Activated CD4-positive, alpha-beta T cell treated with anti-CD3 and anti-CD28 coated beads, Interleukin-2, amount 50 U/mL, for 16 hours (primary cell): Measurements from ENCODE around the gene OPRL1.
A peak's percentile ranks its signal among the peaks of the same experiment; 100 is the strongest.

Source experiments
- DNase-seq: peaks from one replicate; pipeline ENCODE4 v3.0.0-alpha.2; 2020

Gene OPRL1

DNA sequence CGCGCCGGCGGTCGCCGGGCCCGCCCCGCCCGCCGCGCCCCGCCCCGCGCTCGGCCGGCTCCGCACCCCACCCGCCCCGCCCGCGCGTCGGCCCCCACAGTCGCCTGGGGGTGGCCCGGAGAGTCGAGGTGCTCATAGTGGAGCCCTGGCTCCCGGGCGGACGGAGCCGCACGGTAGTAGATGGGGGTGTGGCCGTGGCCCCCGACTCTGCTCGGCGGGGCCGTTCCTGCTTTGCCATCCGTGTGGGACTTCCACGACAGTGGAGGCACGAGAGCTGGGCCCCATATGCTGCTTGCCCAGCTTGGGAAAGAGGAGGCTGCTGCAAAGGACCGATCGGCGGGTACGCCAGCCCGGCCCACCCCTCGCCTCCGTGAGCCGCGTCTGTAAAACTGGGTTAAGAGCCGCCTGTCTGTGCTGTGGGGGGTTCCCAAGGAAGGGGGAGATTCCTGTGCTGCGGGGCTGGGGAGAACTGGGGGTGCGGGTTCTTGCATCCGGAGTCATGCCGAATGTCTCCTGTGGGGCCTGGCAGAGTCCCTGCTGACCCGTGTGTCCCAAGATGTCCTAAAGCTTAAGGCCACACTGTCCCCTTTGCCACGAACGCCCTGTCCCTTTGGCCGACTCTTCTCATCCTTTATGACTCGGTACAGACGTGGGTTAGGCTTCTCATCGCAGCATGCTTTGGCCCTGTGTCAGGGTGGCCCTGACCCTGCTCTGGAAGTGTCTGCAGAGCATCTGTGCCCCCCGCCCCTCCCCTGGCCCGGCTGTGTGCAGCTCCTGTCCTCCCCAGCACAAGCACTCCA lies at the start of gene OPRL1:
Gene OPRL1 (plus strand): TSS at position 70 of the 800 bp plus-strand sequence. CDS start 12,639 bp downstream, outside the sequence.
- DNase-seq, result no peak

DNA sequence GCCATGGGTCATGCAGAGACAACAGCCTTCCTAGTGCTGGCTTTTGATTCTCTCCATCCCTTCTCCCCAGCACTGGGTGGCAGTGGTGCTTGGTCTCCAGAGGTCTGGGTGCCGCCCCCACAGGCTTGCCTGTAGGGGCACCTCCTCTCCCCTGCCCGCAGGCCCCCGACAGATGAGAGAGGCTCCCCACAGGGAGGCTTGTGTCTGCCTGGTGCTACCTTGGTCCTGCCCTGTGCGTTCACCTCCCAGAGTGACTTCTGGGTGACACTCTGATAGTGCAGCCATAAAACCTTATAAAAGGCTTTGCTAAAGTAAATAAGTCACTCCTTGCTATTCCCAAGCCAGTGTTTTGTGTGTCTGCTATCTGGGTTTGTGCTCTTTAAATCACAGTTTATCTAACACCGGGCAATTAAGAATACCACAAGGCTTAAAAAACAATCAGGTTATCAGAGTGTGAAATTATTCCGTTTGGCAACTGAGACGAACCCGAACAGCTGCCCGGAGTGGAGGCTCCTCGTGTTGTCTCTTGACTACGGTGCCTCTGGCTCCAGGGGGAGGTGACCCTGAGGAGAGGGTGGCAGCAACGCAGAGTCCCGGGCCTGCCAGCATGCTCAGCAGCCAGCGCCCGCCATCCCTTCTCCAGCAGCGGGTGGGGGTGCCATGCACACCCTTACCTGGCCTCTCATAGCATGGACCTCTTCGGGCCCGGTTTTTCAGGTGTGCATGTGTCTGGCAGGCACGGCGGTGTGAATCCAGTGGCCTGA lies 49.3 kb upstream of the OPRL1 start:
- DNase-seq, result no peak

DNA sequence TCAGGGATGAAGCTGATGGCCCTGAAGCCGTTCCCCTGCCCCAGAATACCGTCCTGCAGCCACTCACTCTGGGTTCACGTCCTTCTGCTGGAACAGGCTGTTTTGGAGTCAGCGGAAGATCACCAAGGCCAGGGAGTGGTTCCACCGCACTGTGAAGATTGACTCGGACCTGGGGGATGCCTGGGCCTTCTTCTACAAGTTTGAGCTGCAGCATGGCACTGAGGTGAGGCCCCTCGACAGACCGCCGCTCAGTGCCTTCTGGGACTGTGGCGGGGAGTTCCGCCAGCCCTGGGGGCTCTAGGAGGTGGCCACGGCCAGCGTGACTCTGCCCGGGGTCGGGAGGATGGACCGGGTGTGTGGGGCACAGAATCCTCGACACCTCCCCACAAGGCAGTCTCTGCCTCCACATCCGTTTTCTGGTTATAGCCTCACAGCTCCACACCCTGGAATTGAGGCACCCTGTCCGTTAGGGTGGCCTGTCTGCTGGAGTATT lies 48.0 kb upstream of the OPRL1 start:
- DNase-seq, result no peak

DNA sequence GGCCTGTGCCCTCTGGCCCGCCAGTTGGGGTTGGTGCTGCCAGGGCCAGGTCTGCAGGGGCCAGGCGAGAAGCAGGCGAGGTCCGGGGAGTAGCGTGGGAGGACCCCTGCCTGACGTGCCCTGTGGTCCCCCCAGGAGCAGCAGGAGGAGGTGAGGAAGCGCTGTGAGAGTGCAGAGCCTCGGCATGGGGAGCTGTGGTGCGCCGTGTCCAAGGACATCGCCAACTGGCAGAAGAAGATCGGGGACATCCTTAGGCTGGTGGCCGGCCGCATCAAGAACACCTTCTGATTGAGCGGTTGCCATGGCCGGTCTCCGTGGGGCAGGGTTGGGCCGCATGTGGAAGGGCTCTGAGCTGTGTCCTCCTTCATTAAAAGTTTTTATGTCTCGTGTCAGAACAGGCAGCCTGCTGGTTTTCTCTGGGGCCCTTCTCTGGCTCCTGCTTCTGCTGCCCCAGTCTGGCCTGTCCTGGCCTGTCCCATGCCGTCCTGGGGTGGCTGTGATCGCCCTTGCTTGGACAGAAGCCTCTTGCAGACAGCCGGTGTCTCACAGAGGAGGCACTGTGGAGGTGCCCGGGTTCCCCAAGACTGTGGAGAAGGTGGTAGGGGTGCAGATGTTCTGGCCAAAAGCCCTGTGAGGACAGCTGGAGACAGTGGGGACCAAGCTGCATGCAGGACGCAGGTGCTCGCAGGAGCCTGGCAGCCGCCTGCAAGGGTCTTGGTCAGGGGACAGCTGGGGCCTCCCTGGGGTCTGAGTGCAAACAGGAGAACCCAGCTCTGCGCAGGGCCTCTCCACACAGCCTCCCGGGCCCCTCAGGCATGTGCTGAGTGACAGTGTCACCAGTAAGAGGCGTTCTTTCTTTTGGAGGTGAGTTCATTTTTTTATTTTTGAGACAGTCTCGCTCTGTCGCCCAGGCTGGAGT lies 46.9 kb upstream of the OPRL1 start:
- no peak for DNase-seq

DNA sequence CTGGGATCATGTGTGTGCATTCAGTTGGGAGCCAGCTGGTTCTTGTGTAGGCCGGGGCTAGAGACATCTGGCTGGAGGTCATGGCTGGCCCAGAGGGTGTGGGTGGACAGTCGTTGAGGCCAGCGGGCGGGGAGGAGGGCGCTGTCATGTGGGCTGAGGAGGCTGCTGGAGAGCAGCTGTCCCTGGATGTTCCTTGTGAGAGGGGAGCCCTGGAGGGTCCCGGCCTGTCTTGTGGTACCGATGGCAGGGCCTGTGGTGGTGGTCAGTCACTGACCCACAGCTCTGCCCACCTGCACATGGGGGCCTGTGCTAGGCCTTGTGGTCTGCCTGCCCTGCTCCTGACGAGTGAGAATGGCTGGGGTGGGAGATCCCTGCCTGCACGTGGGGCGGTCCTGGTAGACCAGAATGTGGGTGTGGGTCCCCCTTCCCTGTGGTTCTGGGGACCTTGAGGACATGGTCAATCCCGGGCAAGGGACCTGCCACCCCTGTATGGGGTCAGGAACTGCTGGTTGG lies 45.8 kb upstream of the OPRL1 start:
- DNase-seq, result no peak

DNA sequence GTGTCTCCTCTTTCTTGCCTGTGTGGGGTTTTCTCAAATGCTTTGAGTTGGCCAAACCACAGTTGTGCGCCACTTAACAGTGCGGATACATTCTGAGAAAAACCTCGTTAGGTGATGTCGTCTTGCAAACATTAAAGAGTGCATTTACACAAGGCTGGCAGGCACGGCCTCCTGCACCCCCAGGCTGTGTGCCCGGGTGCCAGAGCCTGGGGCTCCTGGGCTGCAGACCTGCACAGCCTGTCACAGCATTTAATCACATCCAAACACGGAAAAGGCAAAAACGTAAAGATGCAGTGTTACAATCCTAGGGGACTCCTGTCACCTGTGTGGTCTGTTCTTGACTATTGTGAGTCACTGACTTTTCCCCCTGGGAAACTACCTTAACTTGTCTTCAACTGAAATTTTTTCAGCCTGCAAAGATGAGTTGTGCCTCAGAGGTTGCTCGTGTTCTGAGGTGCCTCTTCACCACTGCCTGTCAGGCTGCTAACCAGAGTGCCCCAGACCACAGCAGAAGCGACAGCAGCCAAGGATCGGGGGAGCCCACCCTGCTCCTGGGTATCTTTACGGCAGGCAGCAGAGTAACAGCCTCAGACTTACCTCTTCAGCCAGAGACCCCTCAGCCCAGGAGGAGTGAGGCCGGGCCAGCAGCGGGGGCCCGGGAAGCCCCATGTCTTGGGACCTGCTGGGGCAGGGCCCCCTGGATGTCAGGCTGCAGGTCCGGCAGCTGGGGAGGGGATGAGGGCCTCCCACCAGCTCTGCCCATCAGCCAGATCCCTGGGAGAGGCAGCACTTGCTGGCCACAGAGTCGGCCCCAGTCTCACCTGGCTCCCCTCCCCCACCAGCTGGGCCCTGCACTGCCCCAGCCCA lies 44.6 kb upstream of the OPRL1 start:
- peak; percentile 79 for DNase-seq

DNA sequence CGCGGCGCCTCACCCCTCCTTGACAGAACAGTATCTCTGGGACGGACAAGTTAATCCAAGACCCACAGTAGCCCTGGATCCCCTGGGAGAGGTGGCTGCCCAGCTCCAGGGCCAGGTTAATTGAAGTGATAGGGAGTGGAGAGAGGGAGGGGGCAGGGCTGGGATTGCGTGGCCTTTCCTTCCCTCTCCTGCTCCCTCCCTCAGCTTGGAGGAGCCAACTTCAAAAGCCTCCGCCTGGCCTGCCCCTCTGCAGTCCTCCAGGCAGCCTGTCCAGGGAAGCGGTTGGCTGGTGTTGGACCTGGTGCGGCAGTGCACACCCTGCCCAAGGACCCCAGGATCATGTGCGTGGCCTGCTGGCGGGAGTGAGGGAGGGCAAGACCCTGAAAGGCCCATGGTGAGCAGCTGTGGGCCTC lies 43.9 kb upstream of the OPRL1 start, which contains the start of gene C20orf204:
Gene C20orf204 (plus strand): TSS at position 250 of the 413 bp plus-strand sequence. CDS start 142 bp downstream, at position 392.
- DNase-seq, result no peak

DNA sequence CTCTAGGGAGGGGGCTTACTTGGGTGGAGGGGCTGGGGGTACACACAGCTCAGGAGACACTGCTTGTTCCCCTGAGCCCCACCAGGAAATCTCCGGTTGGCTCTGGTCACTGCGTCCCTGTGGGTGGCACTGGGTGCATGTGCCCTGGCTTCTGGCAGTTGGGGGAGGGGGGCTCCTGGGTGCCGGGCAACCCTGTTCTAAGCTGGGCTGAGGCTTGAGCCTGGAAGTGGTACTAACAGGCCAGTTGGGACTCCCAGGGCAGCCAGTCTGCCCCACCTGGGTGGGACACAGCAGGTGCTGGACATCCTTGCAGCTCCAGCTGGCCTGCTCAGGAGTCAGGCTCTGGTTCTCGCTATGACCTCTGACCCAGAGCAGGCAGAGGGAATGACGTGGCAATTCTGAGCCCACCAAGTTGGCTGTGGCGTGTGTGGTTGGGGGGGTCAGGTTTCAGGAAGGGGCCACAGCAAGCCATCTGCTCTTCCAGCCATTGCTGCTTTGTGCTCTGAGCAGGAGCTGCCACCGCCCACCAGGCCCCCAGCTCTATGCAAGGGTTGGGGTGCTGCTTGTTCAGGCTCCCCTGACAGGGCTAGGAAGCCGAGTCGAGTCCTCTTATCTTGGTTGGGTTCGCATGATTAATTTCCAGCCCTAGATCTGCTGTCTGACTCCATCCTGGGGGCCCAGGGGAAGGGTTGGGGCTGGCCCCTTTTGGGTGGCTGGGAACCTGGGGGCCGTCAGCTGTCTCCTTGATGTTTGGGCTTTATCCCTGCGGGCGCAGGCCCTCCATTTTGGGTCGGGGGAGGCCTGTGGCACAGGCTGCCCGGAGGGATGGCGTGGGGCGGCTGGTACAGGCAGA lies 43.3 kb upstream of the OPRL1 start:
- peak; percentile 37 for DNase-seq

DNA sequence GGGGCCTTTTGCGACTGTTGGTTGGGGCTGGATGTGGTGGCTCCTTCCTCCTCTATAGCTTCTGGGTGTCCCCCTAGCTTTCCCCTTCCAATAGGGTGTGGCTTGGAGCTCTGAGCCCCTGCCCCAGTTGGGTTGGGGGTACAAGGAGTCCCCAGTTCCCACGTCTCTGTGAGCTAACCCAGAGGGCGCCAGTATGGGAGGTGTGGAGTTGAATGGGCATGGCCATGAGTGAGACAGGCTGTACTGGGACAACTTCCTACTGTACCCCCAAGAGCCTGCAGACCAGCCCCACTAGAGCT lies 42.7 kb upstream of the OPRL1 start:
- DNase-seq, result no peak

DNA sequence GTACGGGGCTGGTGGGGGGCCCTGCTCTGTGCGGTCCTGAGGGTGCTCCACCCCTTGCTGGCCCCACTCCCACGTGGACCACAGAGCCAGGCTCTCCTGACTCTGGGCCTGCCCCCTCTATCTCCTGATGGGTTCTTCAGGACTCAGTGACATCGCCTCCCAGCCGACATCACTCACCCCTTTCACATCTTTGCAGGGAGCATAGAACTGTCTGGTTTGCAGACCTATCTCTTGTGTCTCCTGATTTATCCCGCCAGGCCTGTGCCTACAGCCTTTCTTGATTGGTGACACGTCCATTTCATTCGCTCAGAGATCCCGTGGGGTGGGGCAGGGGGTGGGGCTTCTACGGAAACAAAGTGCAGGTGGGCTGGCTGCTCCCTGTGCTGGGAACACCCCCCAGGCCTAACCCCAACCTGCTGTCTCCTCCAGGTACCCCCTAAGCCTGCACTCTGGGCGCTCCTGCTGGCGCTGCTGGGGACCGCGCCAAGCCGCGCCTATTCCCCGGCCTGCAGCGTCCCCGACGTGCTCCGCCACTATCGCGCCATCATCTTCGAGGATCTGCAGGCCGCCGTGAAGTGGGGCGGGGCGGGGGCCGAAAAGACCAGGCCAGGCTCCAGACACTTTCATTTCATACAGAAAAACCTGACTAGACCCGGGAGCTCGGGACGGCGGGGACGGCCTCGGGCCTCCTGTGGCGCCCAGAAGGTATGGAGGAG lies 42.2 kb upstream of the OPRL1 start:
- peak; percentile 32 for DNase-seq

DNA sequence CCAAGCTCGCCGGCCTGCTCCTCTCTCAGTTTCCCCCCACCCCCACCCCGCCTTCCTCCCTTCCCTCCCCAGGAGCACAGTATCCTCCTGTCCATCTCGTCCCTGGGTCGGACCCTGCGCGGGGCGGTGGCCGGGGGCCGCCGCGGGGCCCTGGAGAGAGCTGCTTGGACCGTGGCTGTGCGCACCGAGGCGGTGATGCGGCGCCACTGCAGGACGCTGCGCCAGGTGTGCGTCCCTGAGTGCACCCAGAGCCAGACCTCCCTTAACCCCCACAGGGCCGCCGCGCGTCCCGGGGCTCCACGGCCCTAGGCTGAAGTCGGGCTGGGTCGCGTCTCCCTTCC lies 41.7 kb upstream of the OPRL1 start:
- peak; percentile 31 for DNase-seq

DNA sequence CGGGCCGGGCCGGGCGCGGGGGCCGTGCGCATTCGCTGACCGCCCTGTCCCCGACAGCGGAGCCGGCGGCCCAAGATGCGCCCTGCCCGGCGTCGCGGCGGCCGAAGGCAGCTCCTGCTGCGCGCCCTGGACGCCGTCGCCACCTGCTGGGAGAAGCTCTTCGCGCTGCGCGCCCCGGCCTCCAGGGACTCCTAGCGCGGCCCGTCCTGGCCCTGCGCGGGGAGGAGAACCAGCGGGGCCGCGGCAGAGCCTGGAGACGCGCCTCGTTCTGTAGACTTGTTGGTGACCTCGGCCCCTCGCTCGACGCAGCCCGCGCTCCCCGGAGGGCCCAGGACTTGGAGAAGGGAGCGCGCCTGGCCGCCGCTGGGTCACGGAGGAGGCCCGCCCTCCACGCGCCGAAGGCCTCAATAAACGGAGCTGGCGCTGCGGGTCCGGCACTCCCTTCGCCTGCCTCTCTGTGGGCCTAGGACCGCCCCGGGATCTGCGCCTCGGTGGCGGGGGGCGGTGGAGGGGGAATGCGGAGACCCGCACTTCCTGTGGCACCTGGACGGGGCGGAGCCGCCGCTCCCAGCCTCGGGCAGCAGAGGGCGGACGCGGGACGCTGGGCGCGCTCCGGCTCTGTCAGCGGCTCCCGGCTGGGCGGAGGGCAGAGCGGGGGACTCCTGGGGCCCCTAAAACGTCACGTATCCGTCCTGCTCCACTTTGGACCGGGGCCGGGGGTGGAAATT lies 41.2 kb upstream of the OPRL1 start:
- peak; percentile 74 for DNase-seq

DNA sequence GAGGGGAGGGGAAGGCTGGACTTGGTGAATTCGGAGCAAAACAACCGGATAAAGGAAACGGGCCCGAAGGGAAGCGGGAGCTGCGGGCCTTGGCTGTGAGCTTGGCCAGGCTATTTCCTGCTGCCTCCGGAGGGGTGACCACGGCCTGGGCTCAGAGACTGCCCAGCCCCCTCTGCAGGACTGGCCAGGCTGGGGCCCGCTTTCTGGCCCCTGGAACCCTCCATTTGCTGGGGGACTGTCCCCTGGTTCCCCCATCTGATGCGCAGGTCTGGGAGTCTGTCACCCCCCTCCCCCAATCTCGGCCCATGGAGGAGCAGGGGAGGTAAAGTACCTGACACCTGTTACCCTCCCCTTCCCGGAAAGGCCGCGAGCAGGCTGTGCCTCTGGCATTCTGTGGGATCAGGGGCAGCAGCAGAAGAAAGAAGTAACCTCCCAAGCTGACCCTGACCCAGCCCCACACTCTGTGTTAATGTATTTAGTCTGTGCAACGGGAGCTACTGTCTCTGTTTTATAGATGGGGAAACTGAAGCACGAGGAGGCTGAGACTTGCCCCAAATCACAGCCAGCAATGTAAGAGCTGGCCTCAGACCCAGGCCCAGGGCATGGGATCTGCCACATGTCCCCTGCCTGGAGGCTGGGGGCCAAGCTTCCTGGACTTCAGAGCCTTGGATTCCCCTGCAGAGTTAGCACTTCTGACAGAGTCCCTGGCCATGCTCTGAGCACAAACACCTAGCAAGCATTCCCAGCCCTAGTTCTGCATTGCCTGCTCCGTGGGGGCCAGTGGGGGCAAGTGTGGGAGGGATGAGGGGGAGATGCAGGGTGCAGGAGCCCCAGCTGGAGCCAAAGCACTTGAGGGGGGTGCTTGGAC lies 40.4 kb upstream of the OPRL1 start:
- DNase-seq, result no peak

DNA sequence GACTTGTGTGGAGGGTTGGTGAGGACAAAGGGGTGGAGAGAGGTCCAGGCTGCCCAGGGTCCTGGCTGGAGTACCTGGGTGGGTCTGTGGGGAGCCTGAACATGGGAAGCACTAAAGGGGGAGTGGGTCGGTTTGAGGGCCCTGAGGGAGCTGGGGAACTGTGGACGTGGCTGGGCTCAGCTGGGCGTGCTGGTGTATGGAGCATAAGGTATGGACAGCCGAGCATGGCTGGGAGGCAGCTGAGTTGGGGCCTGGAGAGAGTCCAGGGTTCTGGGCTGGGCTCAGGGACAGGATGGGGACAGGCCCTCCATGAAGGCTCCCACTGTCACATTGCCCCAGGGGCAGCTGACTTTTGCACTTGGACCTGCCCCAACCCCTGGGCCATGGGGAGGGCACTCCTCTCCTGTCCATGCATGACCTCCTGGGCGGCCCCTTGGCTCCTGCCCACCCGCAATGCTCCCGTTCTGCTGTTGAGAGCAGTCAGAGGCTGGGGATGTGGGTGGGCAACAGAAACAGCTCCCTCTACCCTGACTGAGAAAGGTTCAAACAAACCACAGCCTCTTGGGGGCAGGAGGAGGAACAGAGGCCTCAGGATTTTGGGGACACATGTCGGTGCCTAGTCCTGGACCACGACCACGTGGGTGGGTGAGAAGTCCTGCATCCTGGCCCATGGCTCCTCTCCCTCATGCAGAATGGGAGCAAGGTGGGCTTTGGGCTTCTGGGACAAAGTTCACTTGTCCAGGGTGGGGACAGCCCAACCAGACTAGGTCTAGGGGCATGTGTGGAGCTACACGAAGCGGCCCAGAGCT lies 39.4 kb upstream of the OPRL1 start:
- DNase-seq, result no peak

DNA sequence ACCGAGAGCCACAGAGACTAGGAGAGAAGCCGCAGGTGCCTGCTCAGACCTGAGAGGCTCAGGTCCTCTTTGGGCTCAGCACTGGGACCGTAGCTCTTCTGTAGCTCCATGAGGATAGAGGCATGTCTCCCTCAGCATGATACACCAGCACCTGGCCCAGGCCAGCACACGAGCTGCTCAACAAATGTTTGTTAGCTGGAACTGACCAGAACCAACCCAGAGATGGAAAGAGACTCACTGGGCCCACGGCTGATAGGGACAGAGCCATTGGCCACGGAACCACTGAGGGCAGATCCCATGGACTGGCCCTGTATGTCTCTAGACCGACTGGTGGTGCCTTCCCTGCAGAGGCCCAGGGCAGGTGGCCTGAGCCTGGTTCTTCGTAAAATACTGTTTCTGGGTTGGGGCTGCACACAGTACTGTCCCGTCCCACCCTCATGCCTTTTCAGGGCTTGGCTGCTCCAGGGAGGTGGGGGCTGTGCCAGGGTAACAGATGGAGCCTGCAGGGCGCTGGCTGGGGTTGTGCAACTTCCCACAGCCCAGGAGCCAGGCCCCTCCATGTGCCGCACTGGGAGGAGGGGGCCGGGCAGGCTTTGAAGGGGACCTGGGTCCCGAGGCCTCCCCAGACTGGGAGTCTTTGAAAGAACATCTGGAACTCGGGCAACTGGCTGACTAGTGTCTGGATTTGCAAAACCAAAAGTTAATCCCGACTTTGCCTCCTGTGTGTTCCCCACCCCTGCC lies 38.7 kb upstream of the OPRL1 start:
- no peak for DNase-seq

DNA sequence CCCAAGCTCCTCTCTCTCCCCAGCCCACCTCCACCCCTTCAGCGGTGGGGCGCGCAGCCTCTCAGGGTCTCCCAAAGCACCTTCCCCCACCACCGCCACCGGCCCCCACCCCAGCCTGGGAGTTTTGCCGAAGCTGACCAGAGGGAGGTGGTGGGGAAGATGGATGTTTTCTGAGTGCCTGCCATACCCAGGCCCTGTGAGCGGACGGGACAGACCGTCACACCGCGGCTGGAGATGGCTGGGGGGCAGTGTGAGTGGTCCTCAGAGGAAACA lies 38.2 kb upstream of the OPRL1 start:
- DNase-seq, result no peak
